OCI-LY3 (cell line): Measurements from ENCODE around the gene NSD1.

Experiments used
- EZH2phosphoT487 ChIP-seq: fragments of 200-600 bp; shearing (Covaris generic); IDR thresholded peaks from 2 replicates; pipeline ENCODE4 v1.6.1; 2018; ENCODE audit warnings: antibody characterized with exemption, mixed run types, low read depth
- TF ChIP-seq, protein P1 (sequence below): fragments of 200-600, 300-600 bp; sonication (generic); IDR thresholded peaks from 2 replicates; pipeline ENCODE4 v1.5.1; 2014; ENCODE audit warnings: antibody characterized with exemption, low read length, low read depth

DNA sequence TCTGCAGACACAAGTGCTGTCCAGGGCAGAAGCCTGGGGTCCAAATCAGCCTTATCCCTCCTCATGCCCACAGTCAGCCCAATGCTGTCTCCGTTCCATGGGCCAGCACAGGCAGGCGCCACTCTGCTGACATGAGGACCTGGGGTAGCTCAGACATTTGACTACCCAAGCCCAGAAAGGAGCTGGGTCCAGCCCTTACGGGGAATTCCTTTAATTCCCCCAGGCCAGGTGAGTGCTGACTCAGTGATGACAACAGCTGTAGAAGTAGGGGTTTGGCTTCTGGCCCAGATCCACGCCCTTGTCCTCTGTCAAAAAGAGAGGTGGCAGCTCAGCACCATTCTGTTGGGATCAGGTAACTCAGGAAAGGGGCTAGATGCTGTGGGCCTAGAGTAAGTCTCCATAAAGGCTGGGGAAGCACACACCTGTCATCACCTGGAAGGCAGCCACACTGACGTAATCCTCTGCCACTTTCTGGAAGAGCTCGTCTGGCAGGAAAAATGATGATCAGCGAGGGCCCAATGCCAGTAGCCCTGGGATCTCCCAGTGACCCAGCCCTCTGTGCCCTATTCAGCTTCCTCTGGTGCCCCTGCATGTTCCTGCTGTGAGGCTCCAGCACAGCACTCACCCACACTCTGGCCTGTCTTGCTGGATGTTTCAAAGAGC is 168.1 kb downstream of the NSD1 start:
- TF ChIP-seq, protein P1, sequence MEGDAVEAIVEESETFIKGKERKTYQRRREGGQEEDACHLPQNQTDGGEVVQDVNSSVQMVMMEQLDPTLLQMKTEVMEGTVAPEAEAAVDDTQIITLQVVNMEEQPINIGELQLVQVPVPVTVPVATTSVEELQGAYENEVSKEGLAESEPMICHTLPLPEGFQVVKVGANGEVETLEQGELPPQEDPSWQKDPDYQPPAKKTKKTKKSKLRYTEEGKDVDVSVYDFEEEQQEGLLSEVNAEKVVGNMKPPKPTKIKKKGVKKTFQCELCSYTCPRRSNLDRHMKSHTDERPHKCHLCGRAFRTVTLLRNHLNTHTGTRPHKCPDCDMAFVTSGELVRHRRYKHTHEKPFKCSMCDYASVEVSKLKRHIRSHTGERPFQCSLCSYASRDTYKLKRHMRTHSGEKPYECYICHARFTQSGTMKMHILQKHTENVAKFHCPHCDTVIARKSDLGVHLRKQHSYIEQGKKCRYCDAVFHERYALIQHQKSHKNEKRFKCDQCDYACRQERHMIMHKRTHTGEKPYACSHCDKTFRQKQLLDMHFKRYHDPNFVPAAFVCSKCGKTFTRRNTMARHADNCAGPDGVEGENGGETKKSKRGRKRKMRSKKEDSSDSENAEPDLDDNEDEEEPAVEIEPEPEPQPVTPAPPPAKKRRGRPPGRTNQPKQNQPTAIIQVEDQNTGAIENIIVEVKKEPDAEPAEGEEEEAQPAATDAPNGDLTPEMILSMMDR, result no peak
- no peak for TF ChIP-seq EZH2phosphoT487
